Effector memory CD4-positive, alpha-beta T cell (primary cell): Measurements from ENCODE around the gene CABP1.

ENCODE experiments used
- DNase-seq, 3 donors: peaks; one replicate each; pipeline ENCODE4 v3.0.0-alpha.2; 2020
- H3K27ac ChIP-seq: 2 replicates; pipeline ENCODE4 v1.7.0; 2013; ENCODE audit warnings: mild to moderate bottlenecking, low read length, moderate library complexity; ENCODE audit not compliant: insufficient read depth, poor library complexity, severe bottlenecking
- H3K27me3 ChIP-seq: replicated peaks from 2 replicates; pipeline ENCODE4 v1.7.0; 2013; ENCODE audit warnings: mild to moderate bottlenecking, low read length; ENCODE audit not compliant: insufficient read depth, control insufficient read depth, poor library complexity, severe bottlenecking
- H3K36me3 ChIP-seq: 2 replicates; pipeline ENCODE4 v1.7.0; 2013; ENCODE audit warnings: mild to moderate bottlenecking, low read length, moderate library complexity; ENCODE audit not compliant: control insufficient read depth, insufficient read depth
- H3K4me1 ChIP-seq: 2 replicates; pipeline ENCODE4 v1.7.0; 2013; ENCODE audit warnings: low read length, mild to moderate bottlenecking; ENCODE audit not compliant: control insufficient read depth, insufficient read depth, poor library complexity, severe bottlenecking
- H3K4me3 ChIP-seq: 2 replicates; pipeline ENCODE4 v1.7.0; 2013; ENCODE audit warnings: low read length, low read depth, mild to moderate bottlenecking; ENCODE audit not compliant: insufficient read depth, poor library complexity, severe bottlenecking
- H3K9me3 ChIP-seq: 2 replicates; pipeline ENCODE4 v1.7.0; 2013; ENCODE audit warnings: mild to moderate bottlenecking, low read length, moderate library complexity; ENCODE audit not compliant: control insufficient read depth

Gene CABP1

DNA sequence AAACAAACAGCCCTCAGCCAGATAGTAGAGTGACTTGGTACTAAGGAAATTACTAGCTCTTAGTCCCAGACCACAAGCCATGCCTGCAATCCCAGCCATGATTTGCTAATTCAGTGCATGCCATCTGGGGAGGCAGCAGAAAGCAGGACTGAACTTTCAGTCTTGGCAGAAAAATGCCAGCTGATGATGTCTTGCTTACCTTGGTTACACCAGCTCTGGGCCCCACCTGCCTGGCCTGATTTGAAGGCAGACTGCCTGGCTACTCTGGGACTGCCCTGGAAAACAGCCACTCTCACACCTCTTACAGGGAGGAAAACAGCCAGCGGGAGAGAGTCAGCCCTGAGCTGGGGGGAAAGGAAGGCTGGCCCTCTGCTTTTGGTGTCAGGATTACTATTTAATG lies 65.2 kb downstream of the CABP1 start:
- peaks cover 4% of the 10 kb centered on the region for H3K4me1 ChIP-seq
- no peaks in the 10 kb centered on the region for H3K9me3 ChIP-seq
- H3K27ac ChIP-seq: no peak overlapping the region
- no peak for DNase-seq
- H3K36me3 ChIP-seq: peaks cover 18% of the 10 kb centered on the region
- no peaks in the 10 kb centered on the region for H3K27me3 ChIP-seq
- no peak overlapping the region for H3K4me3 ChIP-seq

DNA sequence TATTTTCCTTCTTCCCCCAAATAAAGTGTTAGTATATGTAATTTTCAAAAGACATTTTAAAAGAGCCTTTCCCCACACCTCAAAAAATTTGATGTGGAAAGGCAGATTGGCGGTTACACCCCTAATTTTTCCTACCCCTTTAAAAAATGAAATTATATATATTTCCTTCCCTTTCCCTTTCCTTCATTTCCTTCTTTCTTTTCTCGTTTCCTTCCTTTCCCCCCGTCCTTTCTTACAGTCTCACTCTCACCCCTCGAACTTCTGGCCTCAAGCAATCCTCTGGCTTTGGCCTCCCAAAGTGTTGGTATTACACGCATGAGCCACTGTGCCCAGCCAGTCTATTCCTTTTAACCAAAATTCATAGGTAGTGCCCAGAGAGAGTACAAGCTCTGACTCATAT lies 65.6 kb downstream of the CABP1 start:
- Histone ChIP-seq H3K27ac (no peak overlapping the region), H3K36me3 (peaks cover 14% of the 10 kb centered on the region), H3K27me3 (no peaks in the 10 kb centered on the region), H3K9me3 (no peaks in the 10 kb centered on the region), H3K4me1 (peaks cover 4% of the 10 kb centered on the region), H3K4me3 (no peak overlapping the region)
- no peak for DNase-seq

DNA sequence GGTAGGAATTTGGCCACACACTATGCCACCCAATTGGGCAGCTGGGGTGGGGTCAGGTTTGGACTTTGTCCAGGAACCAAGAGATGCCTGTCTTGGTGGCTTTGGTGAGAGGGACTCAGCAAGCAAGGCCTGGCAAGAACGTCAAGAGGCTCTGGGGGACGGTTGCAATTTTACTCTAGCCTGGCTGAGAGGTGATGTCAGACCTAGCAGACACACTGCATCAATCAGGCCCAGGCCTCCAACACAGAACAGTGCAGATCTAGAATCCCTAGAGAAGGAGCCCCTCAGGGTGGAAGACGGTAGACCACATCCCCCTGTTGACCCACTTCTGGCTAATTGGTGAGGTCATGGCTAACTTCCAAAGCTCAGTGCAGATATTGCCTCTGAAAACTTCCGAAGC lies 68.2 kb downstream of the CABP1 start:
- Histone ChIP-seq H3K9me3 (no peaks in the 10 kb centered on the region), H3K4me1 (peaks cover 13% of the 10 kb centered on the region), H3K27me3 (no peaks in the 10 kb centered on the region), H3K27ac (no peak overlapping the region), H3K4me3 (no peak overlapping the region), H3K36me3 (no peaks in the 10 kb centered on the region)
- DNase-seq: no peak

DNA sequence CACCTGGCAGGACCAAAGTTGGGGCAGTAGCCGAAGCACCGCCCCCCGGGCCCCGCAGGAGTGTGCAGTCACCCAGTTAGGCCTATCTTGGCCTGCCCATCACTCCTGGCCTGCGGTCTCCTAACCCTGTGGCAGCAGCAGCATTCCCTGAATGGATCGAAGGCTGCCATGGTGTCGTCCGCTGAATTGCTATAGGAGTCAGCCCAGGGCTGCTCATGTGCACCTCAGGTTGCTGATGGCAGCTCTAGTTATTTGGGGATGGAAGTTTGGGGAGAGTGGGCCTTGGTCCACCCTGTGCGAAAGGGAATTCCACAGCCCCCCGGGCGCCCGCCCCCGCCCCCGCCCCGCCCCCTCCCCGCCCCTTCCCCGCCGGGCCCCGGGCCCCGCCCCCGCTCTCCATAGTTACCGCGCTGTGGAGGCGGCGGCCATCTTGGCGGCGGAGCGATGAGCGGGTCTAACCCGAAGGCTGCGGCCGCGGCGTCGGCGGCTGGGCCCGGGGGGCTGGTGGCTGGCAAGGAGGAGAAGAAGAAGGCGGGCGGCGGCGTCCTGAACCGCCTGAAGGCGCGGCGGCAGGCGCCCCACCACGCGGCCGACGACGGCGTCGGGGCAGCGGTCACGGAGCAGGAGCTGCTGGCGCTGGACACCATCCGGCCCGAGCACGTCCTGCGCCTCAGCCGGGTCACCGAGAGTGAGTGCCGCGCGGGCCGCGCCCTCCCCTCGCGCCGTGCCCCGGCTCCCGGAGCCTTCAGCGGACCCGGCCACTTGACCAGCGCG lies 69.8 kb downstream of the CABP1 start, which contains the start of gene UNC119B:
UNC119B (plus strand) TSS at position 428 of the 774 bp plus-strand sequence; CDS start at position 445, 17 bp downstream.
- H3K36me3 ChIP-seq: peaks cover 5% of the 10 kb centered on the region
- H3K4me1 ChIP-seq: peaks cover 15% of the 10 kb centered on the region
- H3K9me3 ChIP-seq: no peaks in the 10 kb centered on the region
- peak; percentile 56 to 69 (median 63) for DNase-seq
- no peaks in the 10 kb centered on the region for H3K27me3 ChIP-seq
- peak within 1 kb of the TSS; percentile 84 for H3K4me3 ChIP-seq
- peak within 1 kb of the TSS; percentile 76 for H3K27ac ChIP-seq

DNA sequence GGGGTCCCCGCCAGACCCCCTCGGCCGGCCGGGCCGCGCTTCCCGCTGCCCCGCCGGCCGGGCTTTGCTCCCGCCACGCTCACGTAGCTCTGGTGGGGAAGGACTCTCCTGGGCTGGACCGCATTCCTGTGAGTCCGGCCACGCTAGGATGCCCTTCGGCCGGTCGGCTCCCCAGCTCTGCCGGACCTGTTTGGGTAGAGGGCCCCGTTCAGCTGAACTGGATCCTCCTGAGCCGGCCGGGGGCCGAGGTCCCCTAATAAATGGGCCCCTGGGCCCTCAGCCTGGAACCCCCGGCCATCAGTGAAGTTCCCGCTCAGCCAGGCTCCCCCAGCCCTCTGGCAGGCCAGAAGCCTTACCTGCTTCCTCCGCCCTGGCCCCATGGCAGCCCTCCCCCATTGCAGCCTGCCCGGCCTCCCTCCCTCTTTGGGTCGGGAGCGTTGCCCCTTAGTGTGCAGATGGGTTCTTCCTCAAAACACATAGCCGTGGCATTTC lies 70.4 kb downstream of the CABP1 start:
- Histone ChIP-seq H3K4me3 (peak overlapping the region; percentile 84), H3K27ac (peak overlapping the region; percentile 76), H3K4me1 (peaks cover 15% of the 10 kb centered on the region), H3K9me3 (no peaks in the 10 kb centered on the region), H3K27me3 (no peaks in the 10 kb centered on the region), H3K36me3 (peaks cover 8% of the 10 kb centered on the region)
- no peak for DNase-seq

DNA sequence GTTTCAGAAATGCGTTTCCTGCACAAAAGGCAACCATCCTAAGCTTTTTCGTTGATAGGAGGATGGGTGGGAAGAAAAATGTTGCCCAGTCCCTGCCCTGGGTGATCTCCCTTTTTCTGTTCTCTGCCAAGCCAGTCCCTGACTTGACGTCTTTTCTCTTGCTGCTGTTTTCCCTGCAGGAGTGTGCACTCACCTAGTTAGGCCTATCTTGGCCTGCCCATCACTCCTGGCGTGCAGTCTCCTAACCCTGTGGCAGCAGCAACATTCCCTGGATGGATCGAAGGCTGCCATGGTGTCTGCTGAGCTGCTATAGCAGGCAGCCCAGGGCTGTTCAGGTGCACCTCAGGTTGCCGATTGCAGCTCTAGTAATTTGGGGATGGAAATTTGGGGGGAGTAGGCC lies 71.0 kb downstream of the CABP1 start:
- H3K4me1 ChIP-seq: peaks cover 15% of the 10 kb centered on the region
- no peaks in the 10 kb centered on the region for H3K9me3 ChIP-seq
- peak overlapping the region; percentile 76 for H3K27ac ChIP-seq
- H3K4me3 ChIP-seq: peak overlapping the region; percentile 84
- peaks cover 12% of the 10 kb centered on the region for H3K36me3 ChIP-seq
- no peak for DNase-seq
- H3K27me3 ChIP-seq: no peaks in the 10 kb centered on the region

DNA sequence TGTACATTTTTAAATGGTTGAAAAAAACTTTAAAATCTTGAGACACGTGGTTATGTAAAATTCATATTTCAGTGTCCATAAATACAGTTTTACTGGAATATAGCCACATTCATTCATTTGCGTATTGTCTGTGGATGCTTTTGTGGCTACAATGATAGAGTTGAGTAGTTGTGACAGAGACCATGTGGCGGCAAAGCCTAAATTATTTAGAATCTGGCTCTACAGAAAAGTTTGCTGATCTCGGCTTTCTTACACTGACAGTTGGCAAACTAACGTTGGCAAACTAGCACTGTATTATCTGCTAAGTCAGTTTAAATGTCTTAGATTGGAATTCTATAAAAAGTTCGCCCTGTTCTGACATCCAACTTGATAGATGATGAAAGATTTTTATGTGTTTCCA lies 72.2 kb downstream of the CABP1 start:
- Histone ChIP-seq H3K27ac (no peak overlapping the region), H3K4me3 (no peak overlapping the region), H3K27me3 (no peaks in the 10 kb centered on the region), H3K36me3 (peaks cover 21% of the 10 kb centered on the region), H3K4me1 (peaks cover 15% of the 10 kb centered on the region), H3K9me3 (no peaks in the 10 kb centered on the region)
- no peak for DNase-seq

DNA sequence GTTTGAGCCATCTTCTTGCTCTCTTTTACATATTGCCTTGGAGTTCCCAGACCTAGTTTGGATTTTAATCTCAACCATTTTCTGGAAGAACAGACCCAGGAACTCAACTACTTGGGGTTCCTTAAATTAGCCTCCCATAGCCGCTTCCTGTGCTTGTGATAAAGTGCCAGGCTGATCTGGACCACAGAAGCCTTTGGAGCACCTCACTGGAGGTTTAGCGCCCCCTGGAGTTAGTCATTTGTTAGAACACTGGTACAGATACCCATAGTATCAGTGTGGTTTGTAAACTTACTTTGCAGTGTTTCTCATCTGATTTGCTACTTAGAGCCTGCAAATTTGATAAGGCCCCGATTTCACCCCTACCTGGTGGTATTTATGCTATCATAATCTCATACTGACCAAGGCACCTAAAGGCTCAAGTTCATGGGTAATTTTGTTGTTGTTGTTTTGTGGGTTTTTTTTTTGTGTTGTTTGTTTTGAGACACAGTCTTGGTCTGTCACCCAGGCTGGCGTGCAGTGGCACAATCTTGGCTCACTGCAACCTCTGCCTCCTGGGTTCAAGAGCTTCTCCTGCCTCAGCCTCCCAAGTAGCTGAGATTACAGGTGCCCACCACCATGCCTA lies 73.5 kb downstream of the CABP1 start:
- peaks cover 32% of the 10 kb centered on the region for H3K36me3 ChIP-seq
- H3K27ac ChIP-seq: no peak overlapping the region
- H3K9me3 ChIP-seq: no peaks in the 10 kb centered on the region
- DNase-seq: peak; percentile 39 to 71 (median 51)
- H3K4me3 ChIP-seq: no peak overlapping the region
- peaks cover 15% of the 10 kb centered on the region for H3K4me1 ChIP-seq
- H3K27me3 ChIP-seq: no peaks in the 10 kb centered on the region
